GM10248 (cell line): Measurements from ENCODE around the gene LRFN3.

Source experiments
- CTCF ChIA-PET: fragments of 300-600 bp; sonication (Branson Sonifier 250); formaldehyde crosslinking; extraction: SDS; loops from one replicate; lab custom pipeline; 2021; ENCODE audit warnings: antibody characterized with exemption; lab: Yijun Ruan, JAX
- POLR2A ChIA-PET: fragments of 350-650 bp; sonication (Branson Sonifier 250); formaldehyde crosslinking; extraction: SDS; loops from one replicate; lab custom pipeline; 2020; ENCODE audit warnings: antibody characterized with exemption; lab: Yijun Ruan, JAX
- DNase-seq: peaks from one replicate; pipeline ENCODE4 v3.0.0; 2012; ENCODE audit errors: extremely low spot score
- CTCF ChIP-seq: IDR thresholded peaks from 2 replicates; pipeline ENCODE4 v1.5.1; 2012; ENCODE audit warnings: mild to moderate bottlenecking, low read depth; ENCODE audit errors: extremely low read depth, missing control alignments, control extremely low read depth

The LRFN3 gene

DNA sequence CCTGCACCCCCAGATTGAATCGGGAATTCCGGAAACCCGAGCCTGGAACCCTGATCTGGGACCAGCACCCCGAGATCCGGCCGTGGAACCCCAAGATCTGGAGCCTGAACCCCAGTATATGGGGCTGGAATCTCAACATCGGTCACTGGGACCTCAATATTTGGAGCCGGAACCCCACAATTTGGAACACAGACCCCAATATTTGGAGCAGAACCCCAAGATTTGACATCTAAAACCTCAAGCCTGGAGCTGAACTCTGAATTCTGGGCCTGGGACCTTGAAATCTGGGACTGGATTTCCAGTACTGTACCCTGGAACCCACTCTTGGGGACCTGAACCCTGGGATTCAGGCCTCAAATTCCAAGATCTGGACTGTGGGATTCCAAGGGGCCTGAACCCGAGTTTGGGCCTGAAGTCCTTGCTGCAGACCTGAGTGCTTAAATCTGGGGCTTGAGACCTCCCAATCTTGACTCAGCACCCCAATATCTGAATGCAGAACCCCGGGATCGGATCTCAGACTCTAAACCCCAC, 629 bp downstream of the LRFN3 start:
- ChIA-PET POLR2A (no interaction called here), CTCF (no interaction called here)
- DNase-seq = no peak
- TF ChIP-seq CTCF = no peak

GRCh38 chr19:35937345-35938281, 1.4 kb downstream of the LRFN3 start:
- ChIA-PET POLR2A (no interaction called here), CTCF (no interaction called here)
- TF ChIP-seq CTCF = no peak
- DNase-seq = no peak

DNA sequence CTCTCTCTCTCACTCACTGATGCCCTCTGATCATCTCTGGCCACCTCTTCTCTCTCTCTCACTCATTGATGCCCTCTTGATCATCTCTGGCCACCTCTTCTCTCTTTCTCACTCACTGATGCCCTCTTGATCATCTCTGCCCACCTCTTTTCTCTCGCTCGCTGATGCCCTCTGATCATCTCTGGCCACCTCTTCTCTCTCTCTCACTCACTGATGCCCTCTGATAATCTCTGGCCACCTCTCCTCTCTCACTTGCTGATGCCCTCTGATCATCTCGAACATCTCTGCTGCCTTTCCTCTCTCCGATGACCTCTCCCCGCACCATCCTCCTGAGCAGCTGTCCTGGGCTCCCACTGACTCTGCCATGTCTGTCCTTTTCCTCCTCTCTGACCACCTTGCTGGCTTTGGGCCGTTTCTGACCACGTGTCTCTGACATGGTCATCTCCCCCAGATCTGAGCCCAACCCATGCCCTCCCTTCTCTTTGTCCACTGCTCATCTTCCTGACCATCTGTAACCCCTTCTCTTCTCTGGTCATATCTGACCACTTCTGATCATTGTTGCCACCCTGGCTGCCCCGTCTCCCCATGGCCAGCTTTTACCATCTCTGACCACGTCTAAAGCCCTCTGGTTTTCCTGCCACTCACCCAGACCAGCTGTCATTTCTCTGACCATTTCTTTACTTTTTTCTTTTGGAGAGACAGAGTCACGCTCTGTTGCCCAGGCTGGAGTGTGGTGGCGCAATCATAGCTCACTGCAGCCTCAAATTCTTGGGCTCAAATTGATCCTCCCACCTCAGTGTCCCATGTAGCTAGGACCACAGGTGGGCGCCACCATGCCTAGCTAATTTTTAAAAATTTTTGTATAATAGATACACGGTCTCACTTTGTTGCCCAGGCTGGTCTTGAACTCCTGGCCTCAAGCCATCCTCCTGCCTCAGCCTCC, 2.4 kb downstream of the LRFN3 start:
- CTCF ChIA-PET = interaction anchor here (1.8 kb wide), 1 partner anchor 56 kb away, joined by 4 read pairs; no protein-coding TSS in a partner anchor
- no peak for TF ChIP-seq CTCF
- no peak for DNase-seq
- POLR2A ChIA-PET = no interaction called here

GRCh38 chr19:35939307-35940077, 3.3 kb downstream of the LRFN3 start:
- POLR2A ChIA-PET = no interaction called here
- no peak for DNase-seq
- no peak for TF ChIP-seq CTCF
- CTCF ChIA-PET = interaction anchor here (1.8 kb wide), 1 partner anchor 57 kb away, joined by 4 read pairs; no protein-coding TSS in a partner anchor

- CTCF ChIA-PET = interaction anchor here (1.8 kb wide), 1 partner anchor 58 kb away, joined by 4 read pairs; no protein-coding TSS in a partner anchor
- POLR2A ChIA-PET = no interaction called here
- no peak for TF ChIP-seq CTCF
- DNase-seq = no peak
Observed at GRCh38 chr19:35940078-35940775, 4.1 kb downstream of the LRFN3 start.
